HPDE6-E6E7 (cell line): ENCODE results near the gene TMEM198.

Source experiments
- DNase-seq: peaks from one replicate; pipeline ENCODE4 v3.0.0; 2011; ENCODE audit warnings: missing footprints; ENCODE audit errors: extremely low spot score

The TMEM198 gene

GRCh38 chr2:219544567-219544966 is 739 bp downstream of the TMEM198 start:
- no peak for DNase-seq

DNA sequence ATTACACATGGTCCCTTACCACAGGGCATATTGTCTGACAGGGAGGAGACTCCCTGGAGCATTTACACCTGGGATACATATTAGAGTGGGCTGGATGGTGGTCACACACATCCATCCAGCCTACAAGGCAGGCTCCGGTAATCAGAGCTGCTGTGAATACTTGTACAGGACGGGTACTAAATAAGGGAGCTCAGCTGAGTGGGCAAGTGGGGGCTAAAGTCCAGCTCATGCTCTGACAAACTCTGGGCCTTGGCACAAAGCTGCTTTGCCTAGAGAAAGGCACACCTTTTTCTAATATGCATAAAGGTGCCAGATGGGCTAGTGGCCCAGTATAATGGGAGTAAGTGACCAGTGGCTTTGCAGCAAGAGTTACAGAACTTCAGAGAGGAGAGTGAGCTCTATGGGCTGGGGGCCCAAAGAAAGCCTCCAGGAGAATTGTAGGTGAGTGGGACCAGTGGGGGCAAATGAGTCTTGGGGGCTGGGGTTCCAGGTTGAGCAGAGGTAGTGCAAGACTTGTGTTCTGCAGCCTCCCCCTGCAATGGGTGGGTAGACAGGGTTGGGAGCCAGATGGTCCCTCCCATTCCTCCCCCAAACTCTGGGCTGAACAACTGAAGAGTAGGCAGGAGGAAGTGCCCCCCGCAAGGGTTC is 1.6 kb downstream of the TMEM198 start:
- no peak for DNase-seq

GRCh38 chr2:219545943-219546352 is 2.1 kb downstream of the TMEM198 start:
- DNase-seq = no peak

DNA sequence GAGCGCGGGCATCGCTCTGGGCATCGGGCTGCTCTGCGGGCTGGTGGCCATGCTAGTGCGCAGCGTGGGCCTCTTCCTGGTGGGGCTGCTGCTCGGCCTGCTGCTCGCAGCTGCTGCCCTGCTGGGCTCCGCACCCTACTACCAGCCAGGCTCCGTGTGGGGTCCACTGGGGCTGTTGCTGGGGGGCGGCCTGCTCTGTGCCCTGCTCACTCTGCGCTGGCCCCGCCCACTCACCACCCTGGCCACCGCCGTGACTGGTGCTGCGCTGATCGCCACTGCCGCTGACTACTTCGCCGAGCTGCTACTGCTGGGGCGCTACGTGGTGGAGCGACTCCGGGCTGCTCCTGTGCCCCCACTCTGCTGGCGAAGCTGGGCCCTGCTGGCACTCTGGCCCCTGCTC is 3.8 kb downstream of the TMEM198 start:
- DNase-seq = no peak

DNA sequence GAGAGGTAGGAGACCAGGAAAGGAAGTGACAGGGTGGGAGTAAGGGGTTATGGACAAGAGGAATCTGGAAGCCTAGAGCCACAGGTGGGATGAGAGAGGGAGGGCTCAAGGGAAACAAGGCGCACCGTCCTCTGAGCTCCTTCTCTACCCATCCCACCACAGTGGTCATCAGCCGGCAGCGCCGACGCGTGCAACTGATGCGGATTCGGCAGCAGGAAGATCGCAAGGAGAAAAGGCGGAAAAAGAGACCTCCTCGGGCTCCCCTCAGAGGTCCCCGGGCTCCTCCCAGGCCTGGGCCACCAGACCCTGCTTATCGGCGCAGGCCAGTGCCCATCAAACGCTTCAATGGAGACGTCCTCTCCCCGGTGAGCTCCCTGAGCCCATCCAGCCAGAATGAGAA is 5.2 kb downstream of the TMEM198 start:
- no peak for DNase-seq

DNA sequence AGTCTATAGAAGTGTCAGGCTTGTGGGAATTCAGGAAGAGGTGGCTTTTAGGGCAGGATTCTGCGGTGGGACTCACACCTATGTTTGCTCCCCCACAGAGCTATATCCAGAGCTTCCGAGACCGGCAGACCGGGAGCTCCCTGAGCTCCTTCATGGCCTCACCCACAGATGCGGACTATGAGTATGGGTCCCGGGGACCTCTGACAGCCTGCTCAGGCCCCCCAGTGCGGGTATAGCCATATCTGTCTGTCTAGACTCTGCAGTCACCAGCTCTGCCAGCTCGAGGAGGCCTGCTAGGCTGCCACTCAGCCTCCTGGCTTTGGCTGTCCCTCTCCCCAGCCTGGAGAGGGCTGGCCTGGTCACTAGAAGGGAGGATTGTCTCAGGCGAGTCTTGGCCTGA is 5.8 kb downstream of the TMEM198 start:
- DNase-seq = no peak

DNA sequence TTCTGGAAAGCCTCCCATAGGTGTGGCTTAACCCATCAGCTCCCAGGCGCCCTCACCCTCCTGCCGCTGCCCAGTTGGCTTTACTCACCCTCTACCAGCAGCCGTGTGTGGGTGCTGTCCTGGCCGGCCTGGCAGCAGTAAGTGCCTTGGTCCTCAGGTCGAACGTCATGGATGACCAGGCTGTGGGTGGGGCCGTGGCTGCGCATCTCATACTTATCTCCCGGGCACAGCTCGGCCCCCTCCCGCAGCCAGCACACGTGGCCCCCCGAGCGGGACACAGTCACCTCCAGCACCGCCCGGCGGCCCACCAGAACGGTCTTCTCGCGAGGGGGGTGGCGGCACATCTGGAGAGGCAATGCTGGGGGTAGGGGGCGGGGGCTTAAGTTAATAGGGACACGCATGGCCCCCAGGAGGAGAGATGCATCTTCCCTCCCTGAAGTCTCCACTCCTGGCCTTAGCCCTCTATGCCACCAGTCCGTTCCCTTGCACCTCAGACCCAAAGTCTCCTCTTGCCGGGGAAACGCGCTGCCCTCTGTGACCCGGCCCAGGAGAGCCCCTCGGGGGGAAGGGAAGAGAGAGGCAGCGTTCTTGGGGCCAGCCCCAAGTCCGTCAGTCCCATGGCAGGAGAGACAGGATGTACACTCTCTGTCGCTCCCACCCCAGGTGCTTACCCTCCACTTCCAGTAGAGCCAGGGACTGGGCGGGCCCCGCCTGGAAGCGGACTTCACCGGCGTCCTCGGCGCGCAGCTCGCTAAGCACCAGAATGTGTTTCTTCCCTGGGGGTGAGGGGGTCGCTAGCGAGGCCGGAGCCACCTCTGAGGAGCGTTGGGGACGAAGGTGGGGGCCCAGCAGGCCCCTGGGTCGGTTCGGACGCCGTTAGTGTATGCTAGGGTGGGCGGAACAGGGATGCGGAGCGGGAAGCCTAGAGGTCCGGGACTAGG is 7.9 kb downstream of the TMEM198 start:
- no peak for DNase-seq

GRCh38 chr2:219552382-219553167 is 8.7 kb downstream of the TMEM198 start:
- DNase-seq = peak; percentile 87

GRCh38 chr2:219553168-219553417 is 9.3 kb downstream of the TMEM198 start:
- no peak for DNase-seq

- DNase-seq = no peak
These were observed 9.7 kb downstream of the TMEM198 start for GRCh38 chr2:219553463-219553963.

DNA sequence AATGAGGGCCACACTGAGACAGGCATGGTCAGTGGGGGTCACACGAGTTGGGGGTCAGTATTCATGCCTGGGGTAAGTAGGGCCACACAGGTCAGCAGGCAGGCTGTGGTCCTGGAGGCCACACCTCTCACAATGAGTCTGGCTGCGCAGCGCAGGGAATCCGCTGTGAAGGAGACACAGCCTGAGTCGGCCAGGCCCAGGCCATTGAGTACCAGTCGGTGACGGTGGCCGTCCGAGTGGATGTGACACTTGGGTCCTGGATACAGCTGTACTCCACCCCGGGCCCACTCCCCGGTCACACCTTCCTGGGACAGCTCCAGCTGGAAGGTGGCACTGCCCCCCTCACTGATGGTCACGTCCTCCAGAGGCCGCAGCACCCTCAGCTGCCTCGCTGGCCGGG is 10.5 kb downstream of the TMEM198 start:
- DNase-seq = no peak

DNA sequence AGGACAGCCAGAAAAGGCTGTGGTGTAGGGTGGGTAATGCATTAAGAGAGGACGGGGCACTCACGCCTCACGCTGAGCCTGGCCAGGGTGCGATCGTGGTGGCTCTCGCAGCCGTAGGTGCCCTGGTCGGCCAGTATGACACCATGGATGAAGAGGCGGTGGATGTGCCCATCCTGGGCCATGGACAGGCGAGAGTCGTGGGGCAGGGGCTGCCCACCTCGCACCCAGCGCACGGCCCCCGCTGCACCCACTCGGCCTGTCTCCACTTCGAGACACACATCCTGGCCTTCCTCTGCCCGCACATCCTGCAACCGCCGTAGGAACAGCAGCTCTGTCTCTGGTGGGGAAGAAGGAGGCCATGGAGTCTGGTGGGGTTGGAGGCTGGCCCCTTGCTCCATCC is 12.1 kb downstream of the TMEM198 start:
- no peak for DNase-seq

DNA sequence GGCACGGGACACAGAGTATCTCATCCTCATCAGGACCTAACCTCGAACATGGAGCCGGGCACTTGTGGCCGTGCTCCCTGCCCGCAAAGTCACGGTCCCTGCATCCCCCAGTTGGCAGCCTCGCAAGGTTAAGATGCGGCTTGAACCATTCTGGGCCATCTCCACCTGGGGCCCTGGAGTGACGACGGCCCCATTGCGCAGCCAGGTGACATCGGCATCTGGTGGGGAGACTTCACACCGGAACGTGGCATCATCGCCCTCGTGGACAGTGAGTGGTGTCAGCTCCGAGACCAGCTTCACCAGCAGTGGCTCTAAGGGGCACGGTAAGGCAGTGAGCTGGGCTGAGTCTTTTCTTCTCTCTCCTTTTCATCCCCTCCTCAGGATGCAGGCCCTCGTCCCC is 12.6 kb downstream of the TMEM198 start:
- DNase-seq = no peak

DNA sequence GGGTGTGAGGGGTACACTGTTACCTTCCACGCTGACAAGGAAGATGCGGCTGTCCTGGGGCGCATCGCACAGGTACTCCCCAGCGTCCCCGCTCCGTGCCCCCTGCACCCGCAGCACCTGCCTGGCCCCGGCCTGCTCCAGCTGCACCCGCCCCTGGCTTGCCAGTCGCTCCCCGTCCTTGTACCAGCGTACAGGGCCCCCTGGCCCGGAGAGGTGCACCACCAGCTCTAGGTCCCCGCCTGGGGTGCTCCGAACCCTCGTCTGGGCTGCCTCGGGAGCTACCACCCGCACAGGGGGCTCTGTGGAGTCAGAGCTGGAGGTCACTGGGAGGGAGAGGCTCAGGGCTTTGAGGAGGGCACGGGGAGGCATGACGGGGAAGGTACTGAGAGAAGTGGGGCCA is 13.5 kb downstream of the TMEM198 start:
- DNase-seq = no peak

- DNase-seq = no peak
These were observed 14.3 kb downstream of the TMEM198 start for GRCh38 chr2:219557791-219558785.

DNA sequence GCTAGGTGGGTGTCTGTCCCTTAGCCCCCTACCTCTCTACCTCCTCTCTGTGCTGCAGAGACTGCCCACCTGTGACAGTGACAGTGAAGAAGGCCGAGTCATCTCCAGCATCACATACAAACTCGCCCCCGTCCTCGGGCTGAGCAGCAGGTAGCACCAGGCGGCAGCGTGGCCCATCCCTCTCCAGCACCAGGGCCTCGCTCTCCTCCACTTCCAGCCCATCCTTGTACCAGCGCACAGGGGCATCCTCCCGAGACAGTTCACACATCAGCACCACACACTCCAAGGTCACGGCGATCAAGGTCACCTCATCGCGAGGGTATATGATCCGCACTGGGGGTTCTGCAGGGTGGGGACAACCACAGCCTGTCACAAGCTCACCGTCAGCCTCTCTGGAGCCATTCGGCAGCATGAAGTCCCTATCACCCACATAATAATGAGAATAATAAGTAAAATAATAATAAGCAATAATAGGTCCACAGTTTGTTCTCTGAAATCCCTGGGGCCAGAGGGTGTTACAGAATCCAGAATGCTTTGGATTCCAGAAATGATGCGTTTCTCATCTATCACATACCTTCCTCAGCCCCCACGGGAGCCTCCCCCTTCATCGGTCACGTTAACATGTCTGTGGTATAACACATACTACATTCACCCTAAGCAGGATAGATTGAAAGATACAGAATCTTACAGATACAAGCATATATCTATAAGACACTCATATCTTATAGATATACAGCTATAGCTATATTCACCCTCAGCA is 15.5 kb downstream of the TMEM198 start:
- no peak for DNase-seq

- DNase-seq = peak; percentile 37
These were observed 16.4 kb downstream of the TMEM198 start for GRCh38 chr2:219560037-219560892.

DNA sequence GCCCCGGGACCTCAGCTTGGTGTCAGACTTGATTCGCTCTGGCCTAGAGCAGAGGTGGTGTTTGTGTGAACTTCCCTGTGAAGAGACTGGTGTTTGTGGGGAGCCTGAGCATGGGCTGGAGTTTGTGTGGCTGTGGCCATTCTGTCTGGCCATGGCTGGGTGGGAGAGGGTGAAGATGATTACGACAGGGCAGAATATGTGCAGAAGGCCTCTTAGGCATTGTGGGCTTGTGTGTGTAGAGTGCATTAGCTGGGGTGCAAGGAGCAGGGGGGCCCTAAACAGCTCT is 17.0 kb downstream of the TMEM198 start:
- no peak for DNase-seq

GRCh38 chr2:219561179-219562048 is 17.6 kb downstream of the TMEM198 start:
- no peak for DNase-seq
